Stimulated activated CD8-positive, alpha-beta memory T cell treated with anti-CD3 and anti-CD28 coated beads, Interleukin-4, amount 100 ng/mL, for 24 hours (primary cell): ENCODE data around the gene MYOF.
"Not testable (repeated sequence)": the region's sequence is repeated elsewhere in the genome, so short reads cannot be mapped to it uniquely, and the experiment has no call there.

Source experiments
- DNase-seq: peaks from one replicate; pipeline ENCODE4 v3.0.0-alpha.2; 2020; ENCODE audit warnings: low read depth

MYOF gene

DNA sequence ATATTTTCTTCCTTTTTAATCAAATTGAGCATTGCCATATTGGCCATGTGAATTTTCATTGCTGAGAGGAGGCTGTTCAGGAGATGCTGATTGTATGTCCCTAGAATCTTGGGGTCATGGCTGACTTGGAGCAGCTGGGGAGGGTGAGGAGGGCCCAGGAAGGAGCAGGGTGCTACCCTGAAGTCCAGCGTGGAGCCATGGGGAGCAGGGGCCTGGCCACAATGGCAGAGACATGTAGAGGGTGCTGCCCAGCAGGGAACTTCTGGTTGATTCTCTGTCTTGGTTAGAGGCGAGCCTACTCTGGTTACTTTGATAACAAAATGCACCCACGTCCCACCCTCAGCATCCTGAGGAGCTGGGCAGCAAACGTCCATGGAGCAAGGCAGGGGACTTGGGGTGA, 186.0 kb downstream of the MYOF start:
- DNase-seq = no peak

DNA sequence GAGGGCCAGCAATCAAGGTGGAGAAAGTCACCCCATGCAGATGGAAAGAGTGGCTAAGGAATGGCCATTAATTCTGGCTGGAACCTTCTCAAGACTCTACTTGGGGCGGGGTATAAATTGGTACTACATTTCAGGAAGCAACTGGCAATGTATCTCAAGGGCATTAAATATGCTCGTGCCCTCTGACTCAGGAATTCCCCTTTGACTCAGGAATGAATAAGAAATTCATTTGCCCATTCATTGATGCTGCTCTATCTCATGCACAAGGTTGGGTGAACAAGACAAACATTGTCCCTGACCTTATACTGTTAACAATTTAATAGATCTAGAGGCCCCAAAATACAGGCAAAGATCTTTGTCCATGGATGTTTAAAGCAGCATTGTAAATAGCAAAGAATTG, 188.1 kb downstream of the MYOF start:
- DNase-seq = no peak

DNA sequence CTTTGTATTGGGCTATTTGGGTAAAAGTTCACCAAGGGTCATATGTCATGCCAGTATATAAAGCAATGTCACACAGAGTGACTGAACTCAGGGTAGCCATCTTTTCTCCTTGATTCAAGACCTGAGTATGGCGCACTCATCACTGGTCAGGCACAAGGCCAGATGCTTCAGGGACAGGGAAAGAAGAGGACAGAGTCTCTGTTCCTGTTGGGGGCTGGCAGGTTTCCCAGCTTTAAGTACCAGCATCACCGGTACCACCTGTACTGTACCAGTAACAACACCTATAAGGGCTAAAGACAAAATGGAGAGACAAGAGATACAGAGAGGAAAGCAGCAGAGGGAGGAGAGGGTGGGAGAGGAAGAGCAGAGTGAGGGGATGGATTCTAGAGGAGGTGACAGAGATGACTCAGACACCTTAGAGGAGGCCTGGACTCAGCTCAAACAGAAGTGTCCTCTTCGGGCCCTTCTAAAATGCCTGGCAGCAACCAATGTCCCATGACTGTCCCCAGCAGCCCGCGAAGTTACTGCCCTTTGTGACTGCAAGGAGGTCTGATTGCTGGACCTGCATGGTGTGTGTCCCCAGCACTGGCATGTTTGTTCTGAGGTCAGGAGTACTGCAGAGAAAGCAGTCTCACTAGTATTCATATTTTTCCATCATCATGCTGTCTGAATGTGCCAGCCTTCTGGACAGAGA, 191.3 kb downstream of the MYOF start:
- DNase-seq = no peak

DNA sequence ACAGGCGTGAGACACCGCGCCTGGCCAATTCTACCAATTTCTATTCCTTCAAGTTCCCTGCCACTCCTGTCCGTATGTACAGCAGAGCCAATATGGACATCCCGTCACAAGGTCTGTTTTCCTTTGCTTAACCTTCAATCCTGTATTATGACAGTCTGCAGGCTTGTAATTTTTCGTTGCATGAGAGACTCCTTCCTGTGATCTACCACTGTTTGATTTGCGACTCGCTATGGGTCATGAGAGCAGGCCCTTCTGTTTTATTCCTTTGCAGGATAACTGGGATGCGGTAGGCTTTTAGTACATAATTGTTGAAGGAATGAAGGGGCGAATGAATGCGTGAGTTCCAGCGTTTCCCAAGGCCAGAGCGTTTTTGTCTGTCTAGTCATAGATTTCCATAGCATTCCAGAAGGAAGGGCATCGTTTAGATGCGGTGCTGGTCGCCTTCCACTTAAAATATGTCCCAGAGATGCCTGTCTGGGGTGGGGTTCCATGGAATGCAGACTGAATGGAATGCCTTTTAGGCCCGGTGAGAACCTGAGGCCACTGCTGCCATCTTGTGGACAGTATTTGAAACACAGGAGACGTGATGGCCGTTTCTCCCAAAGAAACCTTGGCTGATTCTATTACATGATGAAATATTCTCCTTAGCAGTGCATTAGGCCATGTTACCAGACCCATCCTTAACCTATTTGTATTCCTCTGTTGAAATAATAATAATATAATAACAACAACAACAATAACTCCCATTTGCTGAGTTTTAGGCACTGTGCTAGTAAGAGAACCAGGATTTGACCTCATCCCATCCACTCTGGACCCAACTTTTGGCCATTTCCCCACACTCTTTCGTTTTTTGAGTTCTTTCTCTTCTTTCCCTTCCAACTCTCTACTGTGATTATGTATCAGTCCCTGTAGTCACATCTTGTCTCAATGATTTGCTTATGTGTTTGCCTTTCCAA, 193.2 kb downstream of the MYOF start:
- peak; percentile 18 for DNase-seq

DNA sequence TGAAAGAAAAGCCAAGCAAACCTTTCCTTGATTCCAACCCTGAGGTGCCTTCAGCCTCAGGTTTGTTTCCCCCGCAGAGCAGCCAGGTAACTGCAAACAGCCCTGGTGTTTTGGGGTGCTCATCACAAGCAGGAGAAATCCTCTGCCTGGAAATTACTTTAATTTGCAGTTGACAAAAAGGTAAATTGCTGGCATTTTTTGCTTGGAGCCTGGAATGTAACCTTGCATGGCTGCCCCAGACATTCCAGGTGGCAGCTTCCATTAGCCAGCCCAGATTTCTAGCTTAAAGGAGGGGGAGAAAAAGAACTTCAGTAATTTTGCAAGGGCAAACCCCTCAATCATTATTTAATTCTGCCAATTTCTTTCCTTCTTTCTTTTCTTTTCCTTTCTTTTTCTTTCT, 194.4 kb downstream of the MYOF start:
- DNase-seq = no peak

DNA sequence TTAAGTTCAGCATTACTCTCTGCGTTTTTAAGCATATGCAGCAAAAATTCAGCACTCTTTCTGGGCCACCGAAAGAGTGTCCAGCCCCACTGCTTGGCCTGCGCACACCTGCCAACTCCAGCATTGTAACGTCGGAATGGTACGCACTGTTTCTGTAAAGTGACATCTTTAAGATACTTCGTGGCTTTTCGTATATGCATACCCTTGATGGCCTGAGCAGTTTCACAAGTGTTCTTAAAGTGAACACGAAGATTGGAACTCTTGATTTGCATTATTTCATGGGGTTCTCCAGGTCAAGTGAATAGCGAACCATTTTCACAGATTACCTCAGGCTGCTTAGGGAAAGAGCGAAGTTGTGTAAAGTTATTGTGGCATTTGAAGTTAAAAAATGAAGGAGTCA, 197.9 kb downstream of the MYOF start:
- not testable (repeated sequence) for DNase-seq

DNA sequence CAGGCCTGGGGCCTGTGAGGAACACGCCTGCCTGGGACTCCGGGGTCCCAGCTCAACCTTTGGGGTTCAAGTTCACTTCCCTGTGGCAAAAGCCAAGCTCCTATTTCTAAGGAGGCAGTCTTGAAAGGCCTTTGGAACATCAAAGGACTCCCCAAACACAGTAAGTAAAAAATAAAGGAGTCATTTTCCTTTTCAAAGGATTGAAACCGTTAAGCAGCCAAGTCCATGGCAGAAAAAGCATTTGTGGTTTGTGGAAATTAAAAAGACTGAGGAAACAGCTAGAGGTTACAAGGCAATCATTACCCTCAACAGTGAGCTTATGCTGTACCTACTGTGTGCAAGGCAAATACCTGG, 200.8 kb downstream of the MYOF start:
- no peak for DNase-seq

DNA sequence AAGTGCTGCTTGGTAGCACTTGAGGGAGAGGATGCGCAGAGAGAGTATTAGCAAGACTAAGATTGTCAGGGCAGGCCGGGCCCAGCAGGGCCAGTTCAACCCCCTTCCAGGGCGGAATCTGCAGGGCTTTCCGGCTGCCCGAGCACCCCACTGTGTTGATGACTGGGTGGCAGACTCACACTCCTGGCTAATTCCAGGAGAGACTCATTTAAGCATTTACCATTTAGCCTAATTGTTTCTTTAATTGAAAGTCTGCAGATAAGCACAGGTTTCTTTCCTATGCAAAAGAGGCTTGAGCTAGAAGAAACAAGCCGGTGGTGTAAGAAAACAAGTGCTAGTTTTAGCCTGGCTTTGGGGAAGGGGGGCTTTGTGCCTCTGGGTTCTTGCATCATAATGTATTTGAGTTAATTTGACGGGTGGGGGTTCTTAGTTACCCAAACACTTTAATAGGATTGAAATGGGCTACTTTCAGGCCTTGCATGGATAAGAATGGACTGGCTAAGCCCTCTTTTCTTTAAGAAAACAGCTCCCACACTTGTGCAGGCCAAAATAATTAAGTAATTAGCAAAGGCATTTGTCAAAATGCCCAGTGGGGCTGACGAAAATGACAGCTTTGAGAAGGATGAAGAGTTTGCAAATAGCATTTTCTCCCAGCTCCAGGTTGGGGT, 201.3 kb downstream of the MYOF start:
- DNase-seq = no peak

DNA sequence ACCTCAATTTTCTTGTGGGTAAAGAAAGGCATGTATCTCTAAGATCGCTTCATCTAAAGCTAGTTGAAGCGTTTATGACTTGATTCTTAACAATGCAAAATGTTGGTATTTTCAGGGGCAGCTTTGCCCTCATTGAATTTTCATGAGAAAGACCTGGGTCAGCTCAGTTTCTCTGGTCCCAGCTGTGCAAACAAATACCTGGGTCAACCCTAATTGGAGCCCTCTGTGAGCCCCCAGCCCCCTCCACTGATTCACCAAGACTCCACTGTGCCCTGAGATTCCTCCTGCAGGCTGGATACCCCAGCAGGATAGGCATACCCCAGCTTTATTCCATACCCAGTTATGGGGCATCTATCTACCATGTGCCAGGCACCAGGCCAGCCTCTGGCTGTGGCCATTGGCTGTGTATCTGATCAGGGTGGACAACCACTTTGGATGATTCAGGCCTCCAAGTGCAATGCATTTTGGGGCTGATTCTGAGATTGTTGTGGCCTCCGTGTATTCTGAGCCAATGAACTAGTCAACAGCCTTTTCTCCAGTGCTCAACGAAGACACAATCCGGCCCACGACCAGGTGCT, 201.9 kb downstream of the MYOF start:
- no peak for DNase-seq

DNA sequence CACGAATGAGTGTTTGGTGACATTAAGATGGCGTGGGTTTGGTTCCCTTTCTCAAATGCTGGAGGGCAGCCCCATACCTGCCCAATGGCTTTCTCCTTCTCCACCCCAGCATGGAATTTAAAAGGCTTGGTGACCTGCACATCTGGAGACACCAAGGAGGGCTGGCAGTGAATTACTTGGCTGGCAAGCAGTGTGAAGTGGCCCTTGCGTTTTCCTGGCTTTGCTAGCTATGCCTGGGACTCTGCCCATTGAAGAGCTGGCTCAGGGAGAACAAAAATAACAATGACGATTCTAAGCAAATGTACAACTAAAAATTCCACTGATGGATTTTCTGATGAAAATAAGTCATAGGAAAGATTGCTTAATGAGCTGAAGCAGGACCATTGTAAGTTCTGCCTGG, 204.8 kb downstream of the MYOF start:
- no peak for DNase-seq

DNA sequence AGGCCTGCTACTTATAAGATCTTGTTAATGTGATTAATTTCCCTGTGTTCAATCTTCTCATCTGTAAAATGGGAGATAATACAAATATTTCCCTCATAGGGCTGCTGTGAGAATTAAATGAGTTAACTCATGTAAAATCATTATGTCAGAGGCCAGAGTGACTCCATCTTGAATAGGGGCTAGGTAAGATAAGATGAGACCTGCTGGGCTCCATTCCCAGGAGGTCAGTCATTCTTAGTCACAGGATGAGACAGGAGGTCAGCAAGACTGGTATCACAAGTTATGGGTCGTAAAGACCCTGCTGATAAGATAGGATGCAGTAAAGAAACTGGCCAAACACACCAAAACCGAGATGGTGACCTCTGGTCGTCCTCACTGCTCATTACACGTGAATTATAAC, 207.7 kb downstream of the MYOF start:
- no peak for DNase-seq

DNA sequence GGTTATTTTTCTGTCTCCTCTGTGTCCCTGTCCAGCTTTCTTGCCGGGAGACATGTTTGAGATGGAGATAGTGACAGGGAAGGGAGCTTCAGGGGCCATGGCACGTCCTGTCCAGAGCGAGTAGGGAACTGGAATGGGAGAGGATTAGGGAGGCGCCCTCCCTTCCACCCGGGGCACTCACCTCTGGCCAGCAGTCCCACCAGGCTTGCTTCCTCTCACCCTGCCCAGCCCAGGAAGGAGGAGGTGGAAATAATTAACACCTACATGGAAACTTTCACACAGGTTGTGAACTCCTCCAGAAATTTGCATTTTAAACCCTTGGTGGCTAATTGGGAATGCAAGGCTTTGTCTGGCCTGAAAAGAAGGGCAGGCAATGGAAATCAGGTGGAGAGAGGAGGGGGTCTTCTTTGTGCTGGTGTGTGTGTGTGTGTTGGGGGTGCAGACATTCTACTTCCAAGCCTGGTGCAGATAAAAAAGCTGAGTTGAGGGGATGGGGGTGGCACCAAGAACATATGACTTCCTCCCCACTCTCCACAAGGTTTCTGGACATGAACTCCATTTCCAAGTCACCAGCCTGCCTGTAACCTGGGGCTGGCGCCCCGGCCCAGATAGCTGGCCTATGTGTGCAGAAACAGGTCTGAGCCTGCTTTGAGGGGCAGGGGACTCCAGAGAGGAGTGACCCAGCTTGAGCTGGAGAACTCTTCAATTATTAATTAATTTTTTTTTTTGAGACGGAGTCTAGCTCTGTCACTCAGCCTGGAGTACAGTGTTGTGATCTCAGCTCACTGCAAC, 209.1 kb downstream of the MYOF start:
- DNase-seq = no peak

DNA sequence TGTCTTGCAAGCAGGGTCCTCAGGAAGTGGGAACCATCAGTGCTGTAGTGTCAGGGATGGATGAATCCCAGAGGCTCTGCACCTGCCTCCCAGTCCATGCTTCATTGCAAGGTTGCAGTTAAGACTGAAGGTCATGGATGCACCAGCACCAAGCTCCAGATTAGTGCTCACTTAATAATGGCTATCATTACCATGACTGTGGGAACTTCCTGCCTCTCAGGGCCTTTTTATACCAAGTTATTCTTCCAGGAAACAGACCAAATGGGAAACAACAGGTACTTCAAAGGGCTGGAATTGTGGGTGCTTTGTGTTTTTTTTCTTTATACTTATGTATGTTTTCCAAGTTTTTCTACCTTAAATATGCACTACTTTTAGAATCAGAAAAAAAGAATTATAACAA, 210.8 kb downstream of the MYOF start:
- DNase-seq = no peak

DNA sequence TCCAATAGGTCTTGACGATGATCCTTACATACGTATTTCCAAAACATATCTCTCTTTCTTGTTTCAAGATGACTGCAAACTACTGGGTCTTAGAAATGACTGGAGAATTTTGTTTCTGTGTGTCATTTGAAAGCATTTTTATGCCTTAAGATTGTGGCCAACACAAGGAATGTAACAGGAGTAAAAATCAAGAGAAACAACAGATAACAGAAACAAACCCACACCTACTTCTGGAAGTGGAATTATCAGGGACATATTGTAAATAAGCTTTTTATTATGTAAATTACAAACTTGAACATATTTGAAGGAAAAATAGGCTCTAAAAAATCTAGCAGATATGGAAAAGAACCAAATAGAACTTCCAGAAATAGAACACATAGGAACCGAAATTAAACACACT, 212.9 kb downstream of the MYOF start:
- DNase-seq = no peak

DNA sequence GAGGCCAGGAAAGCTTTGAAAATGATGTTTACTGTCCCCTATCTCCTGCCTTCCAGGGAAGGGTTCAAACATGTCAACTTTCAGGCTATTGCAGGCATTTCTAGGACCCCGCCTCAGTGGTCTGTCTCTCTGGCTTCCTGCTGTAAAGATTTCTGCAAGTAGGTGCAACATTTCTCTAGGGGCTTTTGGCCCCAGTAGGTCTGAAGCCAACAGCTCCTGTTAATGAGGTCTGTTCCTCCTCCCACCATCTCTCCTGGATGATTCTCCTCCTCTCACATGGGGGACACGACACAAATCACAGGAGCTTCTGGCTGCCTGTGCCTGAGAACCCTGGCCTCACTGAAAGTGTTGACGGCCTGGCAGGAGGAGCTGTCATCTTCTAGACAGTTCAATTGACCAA, 214.1 kb downstream of the MYOF start:
- DNase-seq = no peak

DNA sequence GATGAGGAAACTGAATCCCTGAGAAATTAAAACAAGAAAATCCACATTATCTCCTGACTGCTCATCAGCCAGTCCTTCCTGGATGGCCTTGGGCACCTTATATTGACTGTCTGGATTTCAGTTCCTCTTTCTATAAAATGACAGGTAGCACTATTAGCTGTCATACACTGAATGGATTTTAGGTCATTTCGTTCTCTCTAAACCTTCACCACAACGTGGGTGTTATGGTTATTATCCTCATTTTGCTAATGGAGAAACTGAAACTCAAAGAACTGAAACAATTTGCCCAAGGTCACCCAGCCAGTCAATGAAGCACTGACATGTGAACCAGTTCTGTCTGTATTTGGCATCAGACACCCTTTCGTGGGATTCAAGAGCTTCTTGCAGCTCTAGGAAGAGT, 214.6 kb downstream of the MYOF start:
- DNase-seq = no peak

DNA sequence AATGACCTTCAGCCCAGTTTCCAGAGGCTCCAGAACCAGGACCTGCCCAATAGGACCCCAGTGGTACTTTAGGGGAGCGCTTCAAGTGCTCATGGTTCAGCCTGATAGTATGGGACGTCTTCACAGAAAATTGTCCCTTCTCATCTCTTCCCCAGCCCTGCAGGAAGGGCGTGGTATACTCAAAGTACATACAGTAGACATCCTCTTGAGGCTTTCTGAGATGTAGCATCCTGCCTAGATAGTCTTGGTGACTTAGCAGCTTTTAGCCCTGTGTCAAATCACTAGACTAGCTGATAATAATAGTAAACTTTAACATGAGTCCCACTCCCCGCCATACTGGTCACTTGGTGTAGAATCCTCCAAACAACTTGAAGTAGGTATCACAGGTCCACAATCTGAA, 215.3 kb downstream of the MYOF start:
- no peak for DNase-seq

DNA sequence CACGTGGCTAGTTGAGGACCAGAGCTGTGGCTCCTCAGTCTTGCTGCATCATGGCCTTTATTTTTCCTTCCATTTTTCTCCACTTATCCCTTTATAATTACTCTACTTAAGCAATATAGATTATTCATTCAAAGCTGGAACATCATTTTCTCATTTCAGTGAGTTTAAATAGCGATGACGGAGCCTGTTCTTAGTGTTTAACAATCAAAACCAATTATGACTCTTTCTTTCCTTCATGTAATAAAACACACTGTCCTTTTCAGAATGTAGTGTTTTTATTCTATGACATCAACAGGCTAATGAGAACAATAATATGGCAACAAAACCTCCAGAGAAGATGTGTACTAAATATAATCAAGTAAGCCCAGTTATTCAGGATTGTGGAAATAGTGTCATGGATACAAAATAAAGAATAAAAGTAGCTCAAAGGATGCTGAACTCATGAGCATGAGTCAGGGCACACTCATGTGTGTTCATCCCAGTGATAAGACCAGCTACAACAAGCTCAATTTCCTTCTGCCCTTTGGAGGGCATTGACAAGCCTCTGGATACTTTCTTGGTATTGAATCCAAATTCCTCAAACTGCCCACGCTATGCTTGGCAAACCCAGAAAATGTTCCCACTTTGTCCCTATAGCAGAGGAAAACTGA, 220.0 kb downstream of the MYOF start:
- DNase-seq = no peak

DNA sequence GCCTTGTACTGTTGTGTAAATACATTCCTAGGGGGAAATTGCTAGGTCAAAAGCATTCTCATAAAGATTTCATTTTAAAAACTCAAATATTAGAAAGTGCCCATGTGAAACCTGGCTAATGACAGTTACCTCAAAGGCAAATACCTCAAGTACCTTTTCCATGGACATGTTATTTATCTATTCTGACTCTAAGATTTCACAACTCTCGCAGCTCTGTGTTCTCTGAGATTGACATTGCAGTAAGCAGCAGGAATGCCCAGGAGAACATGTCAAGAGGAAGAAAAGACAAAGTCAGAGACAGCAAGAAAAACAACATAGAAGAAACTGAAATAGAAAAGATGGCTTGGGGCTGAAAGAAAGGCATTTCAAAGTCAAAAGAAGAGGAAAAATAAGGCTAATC, 221.0 kb downstream of the MYOF start:
- no peak for DNase-seq

DNA sequence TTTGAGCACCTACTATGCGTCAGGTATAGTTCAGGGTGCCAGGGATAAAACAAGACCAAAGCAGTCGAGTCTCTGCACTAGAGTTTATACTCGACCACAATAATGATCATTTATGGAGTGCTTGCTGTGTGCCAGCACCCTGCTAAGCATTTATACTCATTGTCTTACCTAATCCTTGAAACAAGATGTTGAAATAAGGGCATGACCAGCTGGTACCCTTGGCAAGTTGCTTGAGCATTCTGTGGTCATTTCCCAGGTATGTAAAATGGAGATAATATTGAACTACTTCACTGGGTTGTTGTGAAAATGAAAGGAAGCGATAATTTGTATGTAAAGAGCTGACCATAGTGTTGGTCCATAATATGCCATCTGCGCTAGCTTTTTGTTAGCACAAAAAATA, 223.0 kb downstream of the MYOF start:
- DNase-seq = no peak
